HG02884 (cell line): ENCODE measurements around the gene CISD3.

Source experiments
- ATAC-seq: cut with Tn5 transposase; IDR thresholded peaks from one replicate; pipeline ENCODE4 v1.9.1; 2021; ENCODE audit warnings: mild to moderate bottlenecking, moderate library complexity; ENCODE audit not compliant: unreplicated experiment

Gene CISD3

GRCh38 chr17:38729886-38730525 is at the start of gene CISD3:
Gene CISD3 (plus strand): TSS chr17:38730341. CDS start chr17:38730359, 18 bp downstream.
- ATAC-seq, result peak; percentile 70

- ATAC-seq, result no peak
These were observed 49.0 kb upstream of the CISD3 start for GRCh38 chr17:38681096-38681495.

GRCh38 chr17:38685491-38685890 is 44.6 kb upstream of the CISD3 start:
- ATAC-seq, result no peak

- no peak for ATAC-seq
These were observed 42.9 kb upstream of the CISD3 start for GRCh38 chr17:38687286-38687685.

- ATAC-seq, result no peak
These were observed 39.8 kb upstream of the CISD3 start for GRCh38 chr17:38690386-38690785.

GRCh38 chr17:38691154-38691553 is 39.0 kb upstream of the CISD3 start:
- ATAC-seq, result no peak

GRCh38 chr17:38693700-38694329 is 36.3 kb upstream of the CISD3 start:
- no peak for ATAC-seq

GRCh38 chr17:38697061-38697820 is 32.9 kb upstream of the CISD3 start:
- no peak for ATAC-seq

- no peak for ATAC-seq
These were observed 31.4 kb upstream of the CISD3 start for GRCh38 chr17:38698760-38699159.

GRCh38 chr17:38701504-38702165 is 28.5 kb upstream of the CISD3 start:
- ATAC-seq, result no peak

GRCh38 chr17:38702166-38702915 is 27.8 kb upstream of the CISD3 start:
- no peak for ATAC-seq

- ATAC-seq, result no peak
These were observed 27.0 kb upstream of the CISD3 start for GRCh38 chr17:38702916-38703741.

- no peak for ATAC-seq
These were observed 26.2 kb upstream of the CISD3 start for GRCh38 chr17:38703742-38704605.

GRCh38 chr17:38704606-38705522 is 25.3 kb upstream of the CISD3 start, which contains the start of gene MLLT6:
Gene MLLT6 (plus strand): TSS chr17:38705273. CDS start chr17:38705633, 360 bp downstream.
- no peak for ATAC-seq

- ATAC-seq, result no peak
These were observed 24.7 kb upstream of the CISD3 start for GRCh38 chr17:38705523-38705802.

GRCh38 chr17:38705803-38706504 is 24.2 kb upstream of the CISD3 start:
- ATAC-seq, result no peak

- ATAC-seq, result no peak
These were observed 23.5 kb upstream of the CISD3 start for GRCh38 chr17:38706505-38707216.
